AG04450 (cell line): ENCODE data around the gene TMEM238L. TPM values are rescaled to one million over a fixed set of nuclear protein-coding genes. Genes with fewer than 3 reads are reported as not detected.

Source experiments
- CTCF ChIA-PET: fragments of 300-600, 350-600 bp; formaldehyde crosslinking; extraction: SDS; loops from one replicate; lab custom pipeline; 2022; ENCODE audit warnings: antibody characterized with exemption, inconsistent platforms; lab: Charles Lee
- POLR2A ChIA-PET: fragments of 350-600 bp; formaldehyde crosslinking; extraction: SDS; loops from one replicate; lab custom pipeline; 2021; ENCODE audit warnings: antibody characterized with exemption, inconsistent platforms; lab: Yijun Ruan, JAX
- DNase-seq: peaks from one replicate; pipeline ENCODE4 v3.0.0-alpha.2; 2011; ENCODE audit warnings: low read depth, low spot score
- H3K27ac ChIP-seq: one replicate; pipeline ENCODE4 v1.5.1; 2012; ENCODE audit warnings: low read depth, low read length, control low read depth
- H3K27me3 ChIP-seq: one replicate; pipeline ENCODE4 v1.6.0; 2012; ENCODE audit warnings: low read length; ENCODE audit not compliant: control insufficient read depth, insufficient read depth
- H3K4me3 ChIP-seq: 2 replicates; pipeline ENCODE4 v1.5.1; 2011; ENCODE audit warnings: mild to moderate bottlenecking, low read depth, low read length, control low read depth
- H3K9me3 ChIP-seq: 2 replicates; pipeline ENCODE4 v1.5.1; 2012; ENCODE audit warnings: low read length; ENCODE audit not compliant: control insufficient read depth, insufficient read depth
- CTCF ChIP-seq: IDR thresholded peaks from 2 replicates; pipeline ENCODE4 v1.5.1; 2011; ENCODE audit warnings: low read depth, low read length, control low read depth, inconsistent platforms
- polyA plus RNA-seq: library from polyadenylated mRNA; depleted of rRNA; stranded (reverse); fragments of >200 nt; gene quantifications from 2 replicates; pipeline ENCODE4 v1.2.3, GENCODE V29; 2011

TMEM238L gene
- polyA plus RNA-seq, 1 experiment: not detected

DNA sequence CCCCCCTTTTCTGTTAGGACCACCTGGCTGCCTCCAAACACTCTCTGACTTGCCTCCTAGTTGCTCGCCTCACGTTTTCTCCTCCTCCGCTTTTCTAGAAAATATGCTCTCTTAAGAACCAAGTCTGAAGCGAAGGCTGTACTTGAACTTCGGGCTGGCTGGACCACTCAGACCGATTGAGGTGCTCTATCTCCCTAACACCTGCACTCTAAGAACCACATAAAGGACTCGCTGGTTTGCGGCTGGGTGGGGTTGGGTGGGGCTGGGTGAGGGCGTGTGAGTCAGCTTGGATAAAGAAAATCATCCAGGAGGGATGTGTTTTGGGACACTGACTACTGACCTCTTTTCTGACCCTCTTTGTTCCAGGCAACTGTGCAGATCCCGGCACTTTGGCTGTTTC lies 51.2 kb downstream of the TMEM238L start:
- DNase-seq: no peak
- H3K27ac ChIP-seq: no peak overlapping the region
- POLR2A ChIA-PET: no interaction called here
- H3K4me3 ChIP-seq: no peak overlapping the region
- CTCF ChIA-PET: interaction anchor here (1.0 kb wide), 1 partner anchor 15 kb away, joined by 3 read pairs; no protein-coding TSS in a partner anchor
- H3K27me3 ChIP-seq: peaks cover 8% of the 10 kb centered on the region
- no peaks in the 10 kb centered on the region for H3K9me3 ChIP-seq
- TF ChIP-seq CTCF: no peak

- POLR2A ChIA-PET: no interaction called here
- CTCF ChIA-PET: interaction anchor here (1.0 kb wide), 1 partner anchor 14 kb away, joined by 3 read pairs; no protein-coding TSS in a partner anchor
- Histone ChIP-seq H3K27me3 (peaks cover 8% of the 10 kb centered on the region), H3K9me3 (no peaks in the 10 kb centered on the region), H3K4me3 (no peak overlapping the region), H3K27ac (no peak overlapping the region)
- DNase-seq: no peak
- no peak for TF ChIP-seq CTCF
Observed at GRCh38 chr17:10751563-10751962, 52.3 kb downstream of the TMEM238L start.

DNA sequence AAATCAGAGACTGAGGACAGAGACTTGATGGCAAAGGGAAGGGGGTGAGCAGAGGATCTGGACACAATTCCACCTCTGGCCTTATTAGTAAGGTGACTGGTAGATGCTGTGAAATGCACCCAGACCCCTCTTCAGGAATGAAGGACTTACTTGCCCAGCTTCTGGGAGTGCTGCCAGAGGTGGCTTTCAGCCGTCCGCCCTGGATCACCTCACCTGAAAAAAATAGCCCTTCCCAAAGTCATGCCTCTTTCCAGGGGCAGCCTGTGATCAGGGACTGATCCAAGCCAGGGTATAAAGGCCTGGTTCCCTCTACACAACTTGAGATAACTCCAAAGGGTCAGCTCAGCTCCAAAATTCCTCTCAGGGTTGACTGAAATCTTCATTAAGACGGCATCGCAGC lies 53.7 kb downstream of the TMEM238L start:
- TF ChIP-seq CTCF: no peak
- H3K9me3 ChIP-seq: no peaks in the 10 kb centered on the region
- H3K4me3 ChIP-seq: no peak overlapping the region
- H3K27me3 ChIP-seq: peaks cover 8% of the 10 kb centered on the region
- ChIA-PET POLR2A (no interaction called here), CTCF (no interaction called here)
- no peak for DNase-seq
- H3K27ac ChIP-seq: no peak overlapping the region

GRCh38 chr17:10748531-10749181 lies 55.2 kb downstream of the TMEM238L start:
- DNase-seq: no peak
- no peak for TF ChIP-seq CTCF
- POLR2A ChIA-PET: no interaction called here
- Histone ChIP-seq H3K9me3 (no peaks in the 10 kb centered on the region), H3K27ac (no peak overlapping the region), H3K4me3 (no peak overlapping the region), H3K27me3 (peaks cover 13% of the 10 kb centered on the region)
- CTCF ChIA-PET: interaction anchor here (4.3 kb wide), 1 partner anchor 12 kb away, joined by 32 read pairs; no protein-coding TSS in a partner anchor

GRCh38 chr17:10745231-10745630 lies 58.7 kb downstream of the TMEM238L start:
- ChIA-PET POLR2A (no interaction called here), CTCF (interaction anchor here (1.3 to 4.3 kb wide), 2 partner anchors 8 to 99 kb away, joined by 4 to 32 read pairs; no protein-coding TSS in a partner anchor)
- TF ChIP-seq CTCF: no peak
- H3K27me3 ChIP-seq: peaks cover 14% of the 10 kb centered on the region
- no peak overlapping the region for H3K27ac ChIP-seq
- H3K9me3 ChIP-seq: no peaks in the 10 kb centered on the region
- DNase-seq: no peak
- no peak overlapping the region for H3K4me3 ChIP-seq
